HEK293 (cell line): ENCODE results near the gene TRIM47.

Experiments
- SP2 ChIP-seq: fragments of 450-650 bp; formaldehyde crosslinking; IDR thresholded peaks from 2 replicates; pipeline ENCODE4 v1.5.1; 2016; ENCODE audit warnings: missing biosample characterization, missing genetic modification characterization
- TCF7L2 ChIP-seq: IDR thresholded peaks from 2 replicates; pipeline ENCODE4 v1.6.1; 2011; ENCODE audit warnings: low read depth, mild to moderate bottlenecking, inconsistent platforms, low read length, moderate library complexity, borderline replicate concordance
- ZNF121 ChIP-seq: fragments of 450-650 bp; formaldehyde crosslinking; IDR thresholded peaks from 2 replicates; pipeline ENCODE4 v1.5.1; 2016; ENCODE audit warnings: missing biosample characterization, missing genetic modification characterization
- ZNF274 ChIP-seq, 2 experiments: fragments of 200-500 bp in 1 of 2; fragments of 450-650 bp in 1 of 2; sonication (Bioruptor generic) in 1 of 2; formaldehyde crosslinking in 1 of 2; IDR thresholded peaks; 2 replicates each; pipeline versions ENCODE4 v1.5.1 to v1.6.1; 2014 to 2016; ENCODE audit warnings: borderline replicate concordance in 1 of 2, inconsistent platforms in 1 of 2, low read length in 1 of 2, missing biosample characterization in 1 of 2, missing genetic modification characterization in 1 of 2
- ZNF404 ChIP-seq: fragments of 450-650 bp; formaldehyde crosslinking; IDR thresholded peaks from 2 replicates; pipeline ENCODE4 v1.5.1; 2017; ENCODE audit warnings: missing biosample characterization, missing genetic modification characterization
- ZNF416 ChIP-seq: fragments of 450-650 bp; formaldehyde crosslinking; IDR thresholded peaks from 2 replicates; pipeline ENCODE4 v1.5.1; 2016; ENCODE audit warnings: missing biosample characterization, missing genetic modification characterization
- ZNF488 ChIP-seq: fragments of 450-650 bp; formaldehyde crosslinking; IDR thresholded peaks from 2 replicates; pipeline ENCODE4 v1.5.1; 2016; ENCODE audit warnings: missing biosample characterization, missing genetic modification characterization
- TF ChIP-seq, protein P1 (sequence below): fragments of 450-650 bp; formaldehyde crosslinking; IDR thresholded peaks from 2 replicates; pipeline ENCODE4 v1.5.1; 2016; ENCODE audit warnings: missing biosample characterization, missing genetic modification characterization
- TF ChIP-seq, protein P2 (sequence below): fragments of 450-650 bp; formaldehyde crosslinking; IDR thresholded peaks from 2 replicates; pipeline ENCODE4 v1.5.1; 2016; ENCODE audit warnings: missing biosample characterization, missing genetic modification characterization

GRCh38 chr17:75915268-75915667 is 36.9 kb upstream of the TRIM47 start:
- TF ChIP-seq ZNF404 (tag by site-specific recombination): no peak
- TF ChIP-seq ZNF488: no peak
- TF ChIP-seq, protein P1, sequence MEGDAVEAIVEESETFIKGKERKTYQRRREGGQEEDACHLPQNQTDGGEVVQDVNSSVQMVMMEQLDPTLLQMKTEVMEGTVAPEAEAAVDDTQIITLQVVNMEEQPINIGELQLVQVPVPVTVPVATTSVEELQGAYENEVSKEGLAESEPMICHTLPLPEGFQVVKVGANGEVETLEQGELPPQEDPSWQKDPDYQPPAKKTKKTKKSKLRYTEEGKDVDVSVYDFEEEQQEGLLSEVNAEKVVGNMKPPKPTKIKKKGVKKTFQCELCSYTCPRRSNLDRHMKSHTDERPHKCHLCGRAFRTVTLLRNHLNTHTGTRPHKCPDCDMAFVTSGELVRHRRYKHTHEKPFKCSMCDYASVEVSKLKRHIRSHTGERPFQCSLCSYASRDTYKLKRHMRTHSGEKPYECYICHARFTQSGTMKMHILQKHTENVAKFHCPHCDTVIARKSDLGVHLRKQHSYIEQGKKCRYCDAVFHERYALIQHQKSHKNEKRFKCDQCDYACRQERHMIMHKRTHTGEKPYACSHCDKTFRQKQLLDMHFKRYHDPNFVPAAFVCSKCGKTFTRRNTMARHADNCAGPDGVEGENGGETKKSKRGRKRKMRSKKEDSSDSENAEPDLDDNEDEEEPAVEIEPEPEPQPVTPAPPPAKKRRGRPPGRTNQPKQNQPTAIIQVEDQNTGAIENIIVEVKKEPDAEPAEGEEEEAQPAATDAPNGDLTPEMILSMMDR: no peak
- TF ChIP-seq SP2 (tag by site-specific recombination): no peak
- TF ChIP-seq ZNF274 (IDR thresholded peaks at IDR 0.05; ENCODE audit: low read length): no peak
- no peak for TF ChIP-seq ZNF274 (tag by site-specific recombination; IDR thresholded peaks at IDR 0.05; ENCODE audit: borderline replicate concordance)
- TF ChIP-seq ZNF416 (tag by site-specific recombination): no peak
- TF ChIP-seq ZNF121: no peak
- TF ChIP-seq, protein P2, sequence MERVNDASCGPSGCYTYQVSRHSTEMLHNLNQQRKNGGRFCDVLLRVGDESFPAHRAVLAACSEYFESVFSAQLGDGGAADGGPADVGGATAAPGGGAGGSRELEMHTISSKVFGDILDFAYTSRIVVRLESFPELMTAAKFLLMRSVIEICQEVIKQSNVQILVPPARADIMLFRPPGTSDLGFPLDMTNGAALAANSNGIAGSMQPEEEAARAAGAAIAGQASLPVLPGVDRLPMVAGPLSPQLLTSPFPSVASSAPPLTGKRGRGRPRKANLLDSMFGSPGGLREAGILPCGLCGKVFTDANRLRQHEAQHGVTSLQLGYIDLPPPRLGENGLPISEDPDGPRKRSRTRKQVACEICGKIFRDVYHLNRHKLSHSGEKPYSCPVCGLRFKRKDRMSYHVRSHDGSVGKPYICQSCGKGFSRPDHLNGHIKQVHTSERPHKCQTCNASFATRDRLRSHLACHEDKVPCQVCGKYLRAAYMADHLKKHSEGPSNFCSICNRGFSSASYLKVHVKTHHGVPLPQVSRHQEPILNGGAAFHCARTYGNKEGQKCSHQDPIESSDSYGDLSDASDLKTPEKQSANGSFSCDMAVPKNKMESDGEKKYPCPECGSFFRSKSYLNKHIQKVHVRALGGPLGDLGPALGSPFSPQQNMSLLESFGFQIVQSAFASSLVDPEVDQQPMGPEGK (tag by site-specific recombination): no peak
- no peak for TF ChIP-seq TCF7L2
